HG03196 (cell line): Measurements from ENCODE around the gene GALNT1.

Experiments
- ATAC-seq: cut with Tn5 transposase; IDR thresholded peaks from one replicate; pipeline ENCODE4 v1.9.1; 2021; ENCODE audit not compliant: unreplicated experiment

Gene GALNT1

DNA sequence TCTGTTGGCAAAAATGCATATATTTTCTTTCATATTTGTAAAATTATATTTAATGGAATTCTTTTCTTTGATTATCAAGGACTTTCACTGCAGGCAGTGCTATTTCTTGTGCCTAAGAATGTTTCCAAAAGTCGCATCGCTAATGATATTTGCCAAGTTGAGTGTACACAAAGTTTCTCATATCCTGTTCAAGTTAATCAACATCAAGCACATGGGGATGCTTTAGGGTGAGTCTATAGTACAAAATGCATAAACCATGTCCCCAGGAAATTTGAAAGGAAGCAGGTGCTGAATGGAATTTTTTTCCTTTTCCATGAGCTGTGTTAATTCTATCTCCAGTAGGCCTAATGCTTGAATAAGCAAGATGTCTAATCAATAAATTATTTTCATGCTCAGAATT lies 129.7 kb downstream of the GALNT1 start:
- no peak for ATAC-seq

DNA sequence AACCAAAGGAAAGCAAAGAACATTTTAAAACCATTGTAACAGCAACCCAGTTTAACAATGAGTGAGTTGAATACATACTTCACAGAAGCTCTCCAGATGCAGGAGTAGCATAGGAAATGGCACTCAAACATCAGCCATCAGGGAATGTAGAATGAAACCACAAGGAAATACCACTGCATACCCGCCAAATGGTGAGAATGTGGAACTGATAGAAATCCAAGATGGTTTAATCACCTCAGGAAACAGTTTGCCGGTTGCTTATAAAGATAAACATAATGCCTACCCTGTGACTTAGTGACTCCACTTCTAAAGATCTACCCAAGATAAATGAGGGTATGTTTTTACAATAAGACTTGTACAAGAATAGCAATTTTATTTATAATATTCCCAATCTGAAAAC lies 132.0 kb downstream of the GALNT1 start:
- no peak for ATAC-seq

DNA sequence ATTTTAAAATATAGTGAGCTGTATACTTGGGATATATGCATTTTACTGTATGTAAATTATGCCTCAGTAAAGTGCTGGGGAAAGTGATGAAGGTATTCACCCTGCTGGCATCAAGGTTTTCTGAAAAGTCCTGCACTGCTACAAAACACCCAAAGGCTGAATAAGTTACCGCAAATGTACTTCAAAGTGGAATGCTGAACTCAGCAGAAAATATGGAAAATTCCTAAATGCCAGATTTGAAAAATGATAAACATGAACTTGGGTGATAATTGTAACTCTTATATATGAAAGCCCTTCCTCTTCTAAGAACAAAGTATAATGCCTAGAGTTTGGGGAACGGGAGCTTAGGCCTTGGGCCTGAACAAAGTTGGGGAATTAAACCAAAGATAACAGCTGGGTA lies 133.0 kb downstream of the GALNT1 start:
- ATAC-seq, result no peak

DNA sequence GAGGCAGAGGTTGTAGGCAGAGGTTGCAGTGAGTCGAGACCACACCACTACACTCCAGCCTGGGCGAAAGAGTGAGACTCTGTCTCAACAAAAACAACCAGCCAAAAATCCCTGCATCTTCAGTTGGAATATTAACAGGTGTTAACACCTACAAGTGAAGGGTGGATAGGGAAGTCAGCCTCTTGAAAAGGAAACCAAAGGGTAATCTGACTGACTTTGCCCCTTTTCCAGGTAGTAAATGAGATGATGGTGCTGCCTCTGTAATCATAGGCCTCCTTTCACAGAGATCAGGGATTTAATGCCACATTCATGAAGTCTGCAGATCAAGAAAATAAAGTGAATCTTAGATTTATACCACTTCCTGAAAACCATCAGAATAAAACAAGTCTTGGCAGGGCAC lies 133.6 kb downstream of the GALNT1 start:
- ATAC-seq, result no peak

- no peak for ATAC-seq
Measured at GRCh38 chr18:35716169-35716831, 134.8 kb downstream of the GALNT1 start.

- no peak for ATAC-seq
Measured at GRCh38 chr18:35717182-35717581, 135.6 kb downstream of the GALNT1 start.

DNA sequence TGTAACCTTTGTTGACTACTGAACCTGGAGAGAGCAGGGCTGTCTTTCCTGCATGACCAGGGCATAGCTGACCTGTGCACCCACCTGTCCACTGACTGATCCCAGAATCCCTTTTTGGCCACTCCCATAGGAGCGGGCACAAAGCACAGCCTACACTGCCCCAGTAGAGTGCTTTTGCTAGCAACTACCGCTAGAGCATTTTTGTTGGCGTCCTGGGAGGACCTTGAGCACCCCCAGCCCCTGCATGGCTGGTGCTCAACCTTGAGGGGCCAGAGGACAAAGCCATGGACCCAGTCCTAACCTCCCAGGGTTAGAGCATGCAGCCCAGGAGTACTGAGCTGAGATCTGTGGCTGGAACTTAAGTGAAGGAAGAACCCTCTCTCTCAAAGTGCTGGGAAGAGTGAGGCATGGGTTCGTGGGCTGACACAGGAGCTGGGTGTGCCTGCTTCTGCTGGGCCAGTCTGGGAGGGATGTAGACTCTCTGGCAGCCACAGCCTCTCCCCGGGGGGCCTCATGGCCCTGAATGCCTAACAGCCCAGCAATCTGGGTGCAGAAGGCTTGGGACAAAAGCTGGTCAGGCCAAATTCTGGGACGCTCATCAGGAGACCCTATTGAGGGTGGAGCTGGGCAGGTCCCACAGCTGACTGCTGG lies 140.0 kb downstream of the GALNT1 start:
- no peak for ATAC-seq

GRCh38 chr18:35728676-35729075 lies 147.1 kb downstream of the GALNT1 start:
- no peak for ATAC-seq

DNA sequence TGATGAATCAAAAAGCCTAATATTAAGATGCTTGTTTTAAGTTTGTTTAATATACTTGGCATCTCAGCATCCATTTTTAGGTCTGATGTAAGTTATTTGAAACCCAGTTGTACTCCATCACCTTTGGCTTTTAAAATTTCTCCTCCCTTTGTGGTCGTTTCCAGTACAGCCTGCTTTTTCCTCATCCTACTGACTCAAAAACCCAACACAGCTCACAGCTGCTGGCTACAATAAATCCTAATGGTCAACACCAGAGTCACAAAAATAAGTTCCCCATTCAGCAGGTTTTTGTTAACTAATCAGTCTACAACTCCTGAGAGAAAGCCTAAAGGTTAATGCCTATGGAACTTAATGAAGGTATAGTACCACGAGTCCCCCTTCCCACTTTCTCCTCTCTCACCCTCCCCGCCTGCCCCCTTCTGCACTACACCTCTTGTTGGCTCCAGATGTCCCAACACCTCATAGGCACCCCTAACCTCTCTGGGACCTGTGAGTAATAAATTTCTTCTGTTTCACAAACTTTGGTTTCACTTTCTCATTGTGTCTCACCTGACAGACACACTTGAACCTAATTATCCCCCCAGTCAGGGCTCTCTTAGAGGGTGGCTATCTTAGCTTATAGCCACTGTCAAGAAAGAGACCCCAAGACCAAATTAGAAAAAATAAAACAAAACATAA lies 148.6 kb downstream of the GALNT1 start:
- no peak for ATAC-seq

DNA sequence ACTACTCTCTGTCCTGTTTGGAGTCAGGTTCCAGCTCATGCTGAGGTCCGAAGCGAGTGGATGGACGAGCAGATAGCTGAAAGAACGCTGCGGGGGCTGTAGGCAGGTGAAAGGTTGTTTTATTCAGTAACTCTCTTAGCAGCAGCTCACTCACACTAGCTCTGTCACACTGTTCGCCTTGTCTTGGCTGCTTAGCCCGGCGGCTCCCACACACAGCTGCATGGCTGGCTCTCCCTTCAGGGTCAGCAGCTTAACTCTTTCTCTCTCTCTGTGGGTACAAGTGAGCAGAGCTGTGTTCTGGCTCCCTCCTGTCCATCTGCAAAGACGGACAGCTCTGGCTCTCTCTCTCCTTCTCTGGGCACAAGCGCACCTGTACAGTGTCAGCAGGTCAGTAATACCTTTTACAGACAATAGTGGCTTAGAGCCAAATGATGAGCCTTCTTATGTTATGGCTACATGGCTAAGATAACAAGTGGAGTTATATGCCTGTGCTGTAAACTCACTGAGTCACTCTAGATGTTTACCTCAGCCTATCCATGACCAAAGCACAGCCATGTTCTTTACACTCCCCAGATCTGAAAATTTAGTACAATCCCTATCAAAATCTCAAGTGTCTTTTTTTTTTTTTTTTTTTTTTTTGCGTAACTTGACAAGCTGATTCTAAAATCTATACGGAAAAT lies 149.3 kb downstream of the GALNT1 start:
- ATAC-seq, result no peak

GRCh38 chr18:35731701-35732100 lies 150.2 kb downstream of the GALNT1 start:
- no peak for ATAC-seq

- no peak for ATAC-seq
Measured at GRCh38 chr18:35732162-35732561, 150.6 kb downstream of the GALNT1 start.

DNA sequence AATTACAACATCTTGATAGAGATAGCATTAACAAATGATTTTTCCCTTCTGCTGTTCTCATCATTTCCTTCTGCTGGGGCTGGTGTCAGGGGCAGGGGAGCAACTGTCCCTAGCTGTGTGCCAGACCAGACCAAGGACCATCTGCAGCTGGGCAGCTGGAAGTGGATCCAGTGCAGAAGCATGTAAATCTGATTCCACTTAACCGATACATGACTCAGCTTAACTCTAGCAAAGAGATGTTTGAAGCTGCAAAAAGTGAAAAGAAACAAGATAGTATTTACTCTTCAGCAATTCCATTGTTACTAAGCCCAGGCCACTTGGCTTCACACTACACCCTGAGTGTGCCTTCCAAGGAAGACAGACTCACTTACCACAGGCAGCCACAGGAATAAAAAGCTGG lies 151.1 kb downstream of the GALNT1 start:
- no peak for ATAC-seq

- no peak for ATAC-seq
Measured at GRCh38 chr18:35733408-35733807, 151.9 kb downstream of the GALNT1 start.

- ATAC-seq, result no peak
Measured at GRCh38 chr18:35736696-35737095, 155.2 kb downstream of the GALNT1 start.

GRCh38 chr18:35739778-35740177 lies 158.2 kb downstream of the GALNT1 start:
- no peak for ATAC-seq

DNA sequence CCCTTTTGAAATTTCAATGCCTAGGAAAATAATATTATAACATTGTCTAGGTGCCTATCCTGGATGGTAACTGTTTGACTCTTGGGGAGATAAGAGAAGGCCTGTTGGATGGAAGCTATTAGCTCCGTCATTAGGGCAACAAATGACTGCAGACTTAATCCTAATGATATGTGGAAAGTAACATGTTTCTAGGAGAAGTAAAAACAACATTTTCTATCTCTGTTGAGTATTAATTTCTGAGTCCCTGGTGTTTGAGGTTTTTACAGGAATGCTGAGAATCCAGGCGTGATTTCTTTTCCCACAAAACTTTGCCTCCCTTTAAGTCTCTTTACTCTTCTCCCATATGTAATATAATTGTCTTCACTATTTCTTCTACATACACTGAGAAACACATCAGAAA lies 159.1 kb downstream of the GALNT1 start:
- ATAC-seq, result no peak

GRCh38 chr18:35743916-35744315 lies 162.4 kb downstream of the GALNT1 start:
- no peak for ATAC-seq

DNA sequence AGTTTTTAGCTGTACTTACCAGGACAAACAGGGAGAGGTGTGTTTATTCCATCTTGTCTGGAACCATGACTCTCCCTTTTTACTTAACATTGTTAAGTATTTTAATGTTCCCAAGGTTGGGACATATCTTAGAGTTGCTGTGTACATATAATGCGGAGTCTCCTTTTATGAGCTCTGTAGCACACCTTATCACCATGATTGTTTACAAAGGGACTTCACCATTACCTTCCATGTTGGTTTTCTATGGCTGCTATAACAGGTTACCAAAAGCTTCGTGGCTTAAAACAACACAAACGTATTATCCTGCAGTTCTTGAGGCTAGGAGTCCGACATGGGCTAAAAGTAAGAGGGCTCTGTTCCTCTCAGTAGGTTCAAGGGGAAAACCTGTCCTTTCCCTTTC lies 164.3 kb downstream of the GALNT1 start:
- ATAC-seq, result no peak

DNA sequence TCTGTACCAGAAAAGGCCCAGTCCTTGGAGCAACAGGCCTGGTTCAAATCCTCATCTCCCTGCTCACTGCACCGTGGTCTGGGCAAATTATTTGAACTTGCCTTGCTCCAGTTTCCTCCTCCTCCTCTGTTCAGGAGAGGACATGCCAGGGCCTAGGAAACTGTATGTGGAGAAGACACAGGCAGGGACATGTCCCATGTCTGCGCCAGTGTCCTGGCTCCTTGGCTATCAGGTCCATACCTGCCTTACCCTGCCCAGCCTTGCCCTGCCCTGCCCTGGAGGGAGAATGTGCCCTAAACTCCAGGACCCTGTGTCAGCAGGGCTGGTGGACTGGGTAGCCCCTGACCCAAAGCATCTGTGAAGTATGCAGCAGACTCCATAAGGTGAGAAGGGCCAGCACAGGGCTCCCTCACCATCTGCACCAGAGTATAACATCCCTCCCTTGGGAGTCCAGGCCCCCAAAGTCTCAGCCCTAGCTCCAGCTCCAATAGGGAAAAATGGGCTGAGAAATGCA lies 165.3 kb downstream of the GALNT1 start:
- ATAC-seq, result no peak

DNA sequence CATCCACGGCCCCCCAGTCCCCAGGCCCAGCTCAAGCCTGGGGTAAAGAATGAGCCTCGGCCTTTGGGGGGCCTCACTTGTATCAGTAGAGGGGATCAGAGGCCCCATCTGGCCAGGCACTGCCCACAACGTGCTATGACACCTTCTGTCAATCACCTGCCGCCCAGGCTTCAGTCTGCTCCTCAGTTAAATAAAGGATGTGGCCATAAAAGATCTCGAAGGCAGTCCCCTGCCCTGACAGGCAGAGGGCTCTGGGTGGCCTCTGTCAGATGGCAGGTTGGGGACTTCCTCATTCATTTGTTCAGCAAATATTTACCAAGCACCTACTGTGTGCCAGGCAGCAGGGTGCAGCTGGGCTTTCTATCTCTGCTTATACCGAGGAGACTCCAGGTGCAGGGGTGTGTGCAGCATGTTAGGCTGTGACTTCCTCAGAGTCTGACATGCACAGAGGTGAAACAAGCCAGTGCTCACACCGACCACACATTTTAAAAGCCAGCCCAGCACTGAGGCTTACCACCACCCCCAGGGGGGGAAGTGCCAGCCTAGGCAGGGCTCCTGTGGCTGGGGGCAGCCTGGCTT lies 166.4 kb downstream of the GALNT1 start:
- no peak for ATAC-seq
